Measurements from ENCODE around the gene CALCOCO2.

The CALCOCO2 gene

DNA sequence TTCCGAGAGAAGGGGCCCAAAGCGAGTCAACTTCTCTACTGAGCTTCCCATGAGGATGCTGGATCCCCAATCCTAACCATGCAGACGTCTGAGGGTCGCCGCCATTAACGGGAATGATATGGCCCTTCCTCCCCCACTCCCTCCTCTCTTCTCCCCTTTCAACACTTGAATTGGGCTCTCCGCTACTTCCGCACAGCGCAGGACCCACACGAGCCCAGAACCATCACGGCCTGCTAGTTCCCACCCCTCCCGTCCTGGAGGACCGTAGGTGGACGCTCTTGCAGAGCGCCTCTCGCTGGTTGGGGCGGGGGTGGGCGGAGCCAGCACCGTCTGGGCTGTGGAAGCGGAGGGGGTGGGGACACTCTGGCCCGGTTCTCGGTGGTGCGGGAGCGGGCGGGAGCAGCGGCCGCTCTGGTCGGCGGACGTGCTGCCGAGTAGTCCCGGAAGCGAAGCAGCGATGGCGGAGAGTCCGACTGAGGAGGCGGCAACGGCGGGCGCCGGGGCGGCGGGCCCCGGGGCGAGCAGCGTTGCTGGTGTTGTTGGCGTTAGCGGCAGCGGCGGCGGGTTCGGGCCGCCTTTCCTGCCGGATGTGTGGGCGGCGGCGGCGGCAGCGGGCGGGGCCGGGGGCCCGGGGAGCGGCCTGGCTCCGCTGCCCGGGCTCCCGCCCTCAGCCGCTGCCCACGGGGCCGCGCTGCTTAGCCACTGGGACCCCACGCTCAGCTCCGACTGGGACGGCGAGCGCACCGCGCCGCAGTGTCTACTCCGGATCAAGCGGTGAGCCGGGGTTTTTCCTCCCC lies 77.4 kb downstream of the CALCOCO2 start, which contains the start of gene UBE2Z:
Gene UBE2Z, plus strand, starts transcription at position 361 of the 797 bp plus-strand sequence. Its CDS starts 97 bp downstream, at position 458.
- no peaks in the 10 kb centered on the region for H3K27me3 ChIP-seq (ENCODE audit: control insufficient read depth in 1 of 2, insufficient read depth in 2 of 2, low read length in 2 of 2)
- peak within 1 kb of the TSS; percentile 95 for H3K27ac ChIP-seq (ENCODE audit: low read depth, low read length)
- peaks cover 34% of the 10 kb centered on the region for H3K4me1 ChIP-seq (ENCODE audit: insufficient read depth, low read length)
- H3K9ac ChIP-seq (ENCODE audit: low read length): peak within 1 kb of the TSS; percentile 56
- H3K4me3 ChIP-seq (ENCODE audit: low read depth in 1 of 2, low read length in 2 of 2): peak within 1 kb of the TSS; percentile 82 to 83
- no peaks in the 10 kb centered on the region for H3K9me3 ChIP-seq (ENCODE audit: low read length)
- peaks cover 26% of the 10 kb centered on the region for H3K36me3 ChIP-seq (ENCODE audit: insufficient read depth, low read length)

- peak overlapping the region; percentile 53 for H3K9ac ChIP-seq (ENCODE audit: low read length)
- H3K36me3 ChIP-seq (ENCODE audit: insufficient read depth, low read length): peaks cover 31% of the 10 kb centered on the region
- H3K27me3 ChIP-seq (ENCODE audit: control insufficient read depth in 1 of 2, insufficient read depth in 2 of 2, low read length in 2 of 2): no peaks in the 10 kb centered on the region
- peak overlapping the region; percentile 82 to 83 for H3K4me3 ChIP-seq (ENCODE audit: low read depth in 1 of 2, low read length in 2 of 2)
- H3K9me3 ChIP-seq (ENCODE audit: low read length): no peaks in the 10 kb centered on the region
- H3K4me1 ChIP-seq (ENCODE audit: insufficient read depth, low read length): peaks cover 34% of the 10 kb centered on the region
- peak overlapping the region; percentile 95 for H3K27ac ChIP-seq (ENCODE audit: low read depth, low read length)
These were observed 78.1 kb downstream of the CALCOCO2 start for GRCh38 chr17:48908853-48909394.

DNA sequence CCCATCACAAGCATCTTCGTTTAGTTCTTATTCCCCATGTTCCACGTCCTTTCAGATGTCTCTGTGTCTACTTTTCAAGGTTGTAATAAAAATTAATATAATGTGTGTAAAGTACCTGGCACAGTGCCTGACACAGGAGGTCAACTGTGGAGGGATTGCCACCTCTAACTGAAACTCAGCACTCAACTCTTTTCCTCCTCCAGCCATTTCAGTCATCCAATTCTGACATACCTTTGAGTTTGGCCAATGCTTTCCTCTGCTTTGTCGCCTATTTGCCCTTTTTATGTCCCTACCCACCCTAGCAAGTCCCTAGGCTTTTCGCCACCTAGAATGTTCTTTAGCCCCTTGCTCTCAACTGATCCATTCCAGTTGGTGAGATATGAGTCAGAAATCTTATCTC lies 78.9 kb downstream of the CALCOCO2 start:
- peaks cover 34% of the 10 kb centered on the region for H3K4me1 ChIP-seq (ENCODE audit: insufficient read depth, low read length)
- peaks cover 36% of the 10 kb centered on the region for H3K36me3 ChIP-seq (ENCODE audit: insufficient read depth, low read length)
- H3K27ac ChIP-seq (ENCODE audit: low read depth, low read length): no peak overlapping the region
- H3K9me3 ChIP-seq (ENCODE audit: low read length): no peaks in the 10 kb centered on the region
- no peaks in the 10 kb centered on the region for H3K27me3 ChIP-seq (ENCODE audit: control insufficient read depth in 1 of 2, insufficient read depth in 2 of 2, low read length in 2 of 2)
- peak overlapping the region in 1 of 2 donors; percentile 82 for H3K4me3 ChIP-seq (ENCODE audit: low read depth in 1 of 2, low read length in 2 of 2)
- peak overlapping the region; percentile 53 for H3K9ac ChIP-seq (ENCODE audit: low read length)

GRCh38 chr17:48910370-48910769 lies 79.5 kb downstream of the CALCOCO2 start:
- Histone ChIP-seq H3K36me3 (ENCODE audit: insufficient read depth, low read length) (peaks cover 36% of the 10 kb centered on the region), H3K27me3 (ENCODE audit: control insufficient read depth in 1 of 2, insufficient read depth in 2 of 2, low read length in 2 of 2) (no peaks in the 10 kb centered on the region), H3K4me3 (ENCODE audit: low read depth in 1 of 2, low read length in 2 of 2) (no peak overlapping the region), H3K27ac (ENCODE audit: low read depth, low read length) (no peak overlapping the region), H3K9me3 (ENCODE audit: low read length) (no peaks in the 10 kb centered on the region), H3K4me1 (ENCODE audit: insufficient read depth, low read length) (peaks cover 35% of the 10 kb centered on the region), H3K9ac (ENCODE audit: low read length) (no peak overlapping the region)

DNA sequence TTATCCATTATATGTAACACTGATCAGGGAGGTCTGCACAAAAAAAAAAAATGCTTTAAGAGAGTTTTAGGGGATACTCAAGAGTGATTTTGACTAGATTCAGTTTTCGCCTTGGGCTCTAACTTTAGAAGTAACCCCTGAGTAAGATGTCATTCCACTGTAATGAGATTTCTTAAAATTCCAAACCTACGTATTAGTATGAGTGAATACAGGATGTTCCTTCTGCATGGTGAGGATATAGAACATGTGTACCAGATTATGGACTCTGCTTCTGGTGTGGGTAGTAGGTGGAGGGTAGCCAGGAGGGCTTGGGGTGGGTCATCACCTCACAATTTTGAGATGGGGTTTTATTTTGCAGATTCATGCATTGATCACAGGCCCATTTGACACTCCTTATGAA lies 81.6 kb downstream of the CALCOCO2 start:
- Histone ChIP-seq H3K27me3 (ENCODE audit: control insufficient read depth in 1 of 2, insufficient read depth in 2 of 2, low read length in 2 of 2) (no peaks in the 10 kb centered on the region), H3K9ac (ENCODE audit: low read length) (no peak overlapping the region), H3K4me1 (ENCODE audit: insufficient read depth, low read length) (peaks cover 39% of the 10 kb centered on the region), H3K27ac (ENCODE audit: low read depth, low read length) (no peak overlapping the region), H3K4me3 (ENCODE audit: low read depth in 1 of 2, low read length in 2 of 2) (no peak overlapping the region), H3K9me3 (ENCODE audit: low read length) (no peaks in the 10 kb centered on the region), H3K36me3 (ENCODE audit: insufficient read depth, low read length) (peaks cover 36% of the 10 kb centered on the region)

Data from muscle layer of colon (tissue), 2 donors.